Measurements from ENCODE around the gene OTOL1.

DNA sequence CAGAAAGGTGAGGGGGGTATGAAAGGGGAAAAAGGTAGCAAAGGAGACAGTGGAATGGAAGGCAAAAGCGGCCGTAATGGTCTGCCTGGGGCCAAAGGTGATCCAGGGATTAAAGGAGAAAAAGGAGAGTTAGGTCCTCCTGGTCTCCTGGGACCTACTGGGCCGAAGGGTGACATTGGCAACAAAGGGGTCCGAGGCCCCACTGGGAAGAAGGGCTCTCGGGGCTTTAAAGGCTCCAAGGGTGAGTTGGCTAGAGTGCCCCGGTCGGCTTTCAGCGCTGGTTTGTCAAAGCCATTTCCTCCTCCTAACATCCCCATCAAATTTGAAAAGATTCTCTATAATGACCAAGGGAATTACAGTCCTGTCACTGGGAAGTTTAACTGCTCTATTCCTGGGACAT, 6.7 kb downstream of the OTOL1 start:
- no peak for TF ChIP-seq POLR2A (IDR thresholded peaks at IDR 0.05; ENCODE audit: low read depth, low read length)
- no peak for TF ChIP-seq TAF1 (IDR thresholded peaks at IDR 0.05; ENCODE audit: low read depth, low read length)
- TF ChIP-seq POLR2AphosphoS5 (IDR thresholded peaks at IDR 0.05; ENCODE audit: low read depth, low read length) = no peak
- TF ChIP-seq POU2F2 (IDR thresholded peaks at IDR 0.05; ENCODE audit: low read depth, low read length) = no peak
- TF ChIP-seq PAX5 (IDR thresholded peaks at IDR 0.05; ENCODE audit: insufficient read depth, low read length, severe bottlenecking) = no peak
